Breast epithelium (tissue), 4 donors: ENCODE measurements around the gene WNT3. TPM values are rescaled to one million over a fixed set of nuclear protein-coding genes. Genes with fewer than 3 reads are reported as not detected.

Source experiments
- DNase-seq, 2 donors: peaks; one replicate each; pipeline ENCODE4 v3.0.0-alpha.2; 2019; ENCODE audit warnings: low spot score in 2 of 2
- H3K27ac ChIP-seq, 2 donors: fragments of 200-600 bp; sonication (generic) in 1 of 2; one replicate each; pipeline ENCODE4 v1.5.1; 2016 to 2019; ENCODE audit warnings: mild to moderate bottlenecking in 1 of 2
- H3K27me3 ChIP-seq, 2 donors: fragments of 200-600 bp; sonication (generic) in 1 of 2; one replicate each; pipeline versions ENCODE4 v1.5.1 to v1.6.0; 2017 to 2019; ENCODE audit warnings: control low read depth in 1 of 2, mild to moderate bottlenecking in 1 of 2
- H3K36me3 ChIP-seq: fragments of 200-600 bp; one replicate; pipeline ENCODE4 v1.5.1; 2019
- H3K4me1 ChIP-seq, 2 donors: fragments of 200-600 bp; sonication (generic); one replicate each; pipeline ENCODE4 v1.5.1; 2016 to 2019; ENCODE audit warnings: control low read depth in 1 of 2
- H3K4me3 ChIP-seq, 3 donors: fragments of 200-600 bp; sonication (generic); 1 replicate in 2 of 3; 2 replicates in 1 of 3; pipeline ENCODE4 v1.5.1; 2016 to 2019; ENCODE audit warnings: mild to moderate bottlenecking in 3 of 3, moderate library complexity in 2 of 3
- H3K9me3 ChIP-seq, 2 donors: fragments of 200-600 bp; sonication (generic) in 1 of 2; one replicate each; pipeline ENCODE4 v1.5.1; 2016 to 2019; ENCODE audit warnings: control low read depth in 1 of 2
- CTCF ChIP-seq, 3 donors: fragments of 450-650 bp; IDR thresholded peaks; one replicate each; pipeline ENCODE4 v1.5.1; 2016 to 2017; ENCODE audit warnings: antibody characterized with exemption in 3 of 3, mild to moderate bottlenecking in 3 of 3, moderate library complexity in 3 of 3
- POLR2A ChIP-seq: fragments of 450-650 bp; IDR thresholded peaks from one replicate; pipeline ENCODE4 v1.6.1; 2016; ENCODE audit warnings: antibody characterized with exemption, mild to moderate bottlenecking, moderate library complexity
- POLR2AphosphoS5 ChIP-seq, 3 donors: sonication (generic); formaldehyde crosslinking; IDR thresholded peaks; one replicate each; pipeline ENCODE4 v1.6.1; 2017; ENCODE audit warnings: antibody characterized with exemption in 3 of 3
- intact Hi-C: fragments of 100-400 bp; cut with DNase I; formaldehyde crosslinking; loops from one replicate; pipeline ENCODE4 v1.15.1; 2023; ENCODE audit warnings: low total_unique reads
- total RNA-seq, 3 donors: library from RNA; depleted of rRNA; stranded (reverse); fragments of >200 nt; gene quantifications; one replicate each; pipeline ENCODE4 v1.1.0, GENCODE V29; 2016

Gene WNT3
- total RNA-seq, 3 donors from 2014 or later: 0.48 to 2.9 (median 1.6) TPM

DNA sequence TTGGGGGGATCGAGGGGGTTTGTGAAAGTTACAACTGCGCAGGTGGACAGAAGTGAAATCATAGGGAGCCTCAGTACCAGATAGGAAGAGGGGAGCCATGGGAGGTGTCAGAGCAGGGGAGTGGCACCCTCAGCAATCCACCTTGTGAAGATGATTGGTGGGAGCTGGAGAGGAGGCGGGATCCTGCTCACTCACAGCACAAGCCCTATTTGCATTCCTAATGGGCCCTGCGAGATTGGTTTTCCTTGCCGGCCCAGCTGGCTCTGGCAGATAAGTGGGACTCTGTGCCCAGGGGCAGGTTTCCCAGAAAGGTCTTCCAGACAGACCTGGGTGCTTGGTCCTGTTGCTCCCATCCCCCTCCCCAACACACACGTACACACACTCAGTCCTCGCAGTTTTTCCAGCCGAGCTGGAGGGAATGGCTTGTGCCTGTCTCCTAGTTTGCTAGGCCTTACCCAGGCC is 9.4 kb downstream of the WNT3 start:
- no peak for DNase-seq
- Histone ChIP-seq H3K27me3 (peaks cover 0 to under 1% of the 10 kb centered on the region in 2 donors), H3K27ac (no peak overlapping the region), H3K9me3 (no peaks in the 10 kb centered on the region), H3K36me3 (no peaks in the 10 kb centered on the region), H3K4me3 (no peak overlapping the region), H3K4me1 (no peaks in the 10 kb centered on the region)
- intact Hi-C loops: no loop called here
- TF ChIP-seq CTCF (IDR thresholded peaks at IDR 0.05): no peak
- TF ChIP-seq POLR2AphosphoS5 (IDR thresholded peaks at IDR 0.05): no peak
- TF ChIP-seq POLR2A: no peak

GRCh38 chr17:46805771-46806170 is 12.7 kb downstream of the WNT3 start:
- Histone ChIP-seq H3K27ac (no peak overlapping the region), H3K36me3 (no peaks in the 10 kb centered on the region), H3K9me3 (no peaks in the 10 kb centered on the region), H3K4me1 (no peaks in the 10 kb centered on the region), H3K27me3 (no peaks in the 10 kb centered on the region), H3K4me3 (no peak overlapping the region)
- TF ChIP-seq POLR2A (no peak), POLR2AphosphoS5 (IDR thresholded peaks at IDR 0.05) (no peak), CTCF (IDR thresholded peaks at IDR 0.05) (no peak)
- DNase-seq: no peak
- intact Hi-C loops: no loop called here

GRCh38 chr17:46803544-46803943 is 14.9 kb downstream of the WNT3 start:
- intact Hi-C loops: no loop called here
- DNase-seq: no peak
- Histone ChIP-seq H3K27me3 (no peaks in the 10 kb centered on the region), H3K9me3 (no peaks in the 10 kb centered on the region), H3K36me3 (no peaks in the 10 kb centered on the region), H3K27ac (no peak overlapping the region), H3K4me3 (no peak overlapping the region), H3K4me1 (no peaks in the 10 kb centered on the region)
- TF ChIP-seq POLR2AphosphoS5 (IDR thresholded peaks at IDR 0.05): no peak

DNA sequence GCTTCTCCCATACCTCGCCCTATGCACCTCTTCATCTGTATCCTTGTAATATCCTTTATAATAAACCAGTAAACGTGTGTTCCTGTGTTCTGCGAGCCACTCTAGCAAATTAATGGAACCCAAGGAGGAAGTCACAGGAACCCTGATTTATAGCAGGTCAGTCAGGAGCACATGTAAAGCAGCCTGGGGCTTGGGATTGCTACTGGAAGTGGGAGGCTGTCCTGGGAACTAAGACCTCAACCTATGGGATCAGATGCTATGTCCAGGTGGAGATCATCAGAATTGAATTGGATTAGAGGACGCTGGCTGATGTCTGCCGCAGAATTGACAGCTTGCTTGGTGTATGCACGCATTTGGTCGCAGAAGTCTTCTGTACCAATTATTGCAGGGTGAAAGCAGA is 15.7 kb downstream of the WNT3 start:
- Histone ChIP-seq H3K9me3 (no peaks in the 10 kb centered on the region), H3K4me3 (no peak overlapping the region), H3K4me1 (no peaks in the 10 kb centered on the region), H3K27ac (no peak overlapping the region), H3K36me3 (no peaks in the 10 kb centered on the region), H3K27me3 (no peaks in the 10 kb centered on the region)
- TF ChIP-seq CTCF (IDR thresholded peaks at IDR 0.05) (no peak), POLR2A (no peak), POLR2AphosphoS5 (IDR thresholded peaks at IDR 0.05) (no peak)
- DNase-seq: no peak
- intact Hi-C loops: no loop called here

- DNase-seq: no peak
- intact Hi-C loops: no loop called here
- no peak overlapping the region for H3K27ac ChIP-seq
Measured at GRCh38 chr17:46800573-46800972, 17.9 kb downstream of the WNT3 start.

More at GRCh38 chr17:46800573-46800972, 17.9 kb downstream of the WNT3 start:
- no peak overlapping the region for H3K4me3 ChIP-seq
- no peaks in the 10 kb centered on the region for H3K4me1 ChIP-seq
- no peaks in the 10 kb centered on the region for H3K9me3 ChIP-seq
- no peaks in the 10 kb centered on the region for H3K36me3 ChIP-seq
- no peaks in the 10 kb centered on the region for H3K27me3 ChIP-seq
- TF ChIP-seq CTCF (IDR thresholded peaks at IDR 0.05) (no peak), POLR2AphosphoS5 (IDR thresholded peaks at IDR 0.05) (no peak), POLR2A (no peak)
